COLO668 (cell line): ENCODE data around the gene ZFYVE19.

Experiments used
- DNase-seq: peaks from one replicate; lab custom pipeline; 2025; ENCODE audit not compliant: unreplicated experiment; lab: John Stamatoyannopoulos, UW

The ZFYVE19 gene, protein sequence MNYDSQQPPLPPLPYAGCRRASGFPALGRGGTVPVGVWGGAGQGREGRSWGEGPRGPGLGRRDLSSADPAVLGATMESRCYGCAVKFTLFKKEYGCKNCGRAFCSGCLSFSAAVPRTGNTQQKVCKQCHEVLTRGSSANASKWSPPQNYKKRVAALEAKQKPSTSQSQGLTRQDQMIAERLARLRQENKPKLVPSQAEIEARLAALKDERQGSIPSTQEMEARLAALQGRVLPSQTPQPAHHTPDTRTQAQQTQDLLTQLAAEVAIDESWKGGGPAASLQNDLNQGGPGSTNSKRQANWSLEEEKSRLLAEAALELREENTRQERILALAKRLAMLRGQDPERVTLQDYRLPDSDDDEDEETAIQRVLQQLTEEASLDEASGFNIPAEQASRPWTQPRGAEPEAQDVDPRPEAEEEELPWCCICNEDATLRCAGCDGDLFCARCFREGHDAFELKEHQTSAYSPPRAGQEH

DNA sequence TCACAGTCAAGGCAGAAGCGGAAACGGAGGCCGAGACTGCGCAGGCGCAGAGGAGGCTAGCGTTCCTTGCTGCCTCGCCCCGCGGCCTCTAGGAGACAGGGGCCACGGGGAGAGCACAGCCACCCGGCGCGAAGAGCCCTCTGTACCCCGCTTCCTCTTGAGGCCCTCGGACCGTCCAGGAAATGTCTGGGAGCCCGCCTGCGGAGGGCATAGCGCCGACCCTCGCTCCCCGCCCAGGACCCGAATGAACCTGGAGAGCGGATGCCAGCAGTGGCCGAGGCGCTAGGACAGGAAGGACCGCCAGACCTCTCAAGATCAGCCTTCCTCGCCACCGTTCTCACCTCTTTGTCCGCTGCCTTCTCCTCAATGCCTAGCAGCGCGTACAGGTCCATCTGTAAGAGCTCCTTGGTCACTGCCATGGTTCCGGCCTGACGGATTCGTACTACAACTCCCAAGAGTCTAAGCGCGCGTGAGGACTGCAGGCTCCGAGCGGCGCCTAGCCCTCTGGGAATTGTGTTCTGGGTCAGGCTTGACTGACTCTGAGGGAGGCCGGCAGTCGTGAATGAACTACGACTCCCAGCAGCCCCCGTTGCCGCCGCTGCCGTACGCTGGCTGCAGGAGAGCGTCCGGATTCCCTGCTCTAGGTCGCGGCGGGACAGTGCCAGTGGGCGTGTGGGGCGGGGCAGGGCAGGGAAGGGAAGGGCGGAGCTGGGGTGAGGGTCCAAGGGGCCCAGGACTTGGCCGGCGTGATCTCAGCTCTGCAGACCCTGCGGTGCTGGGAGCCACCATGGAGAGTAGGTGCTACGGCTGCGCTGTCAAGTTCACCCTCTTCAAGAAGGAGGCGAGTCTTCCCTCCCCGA, at the start of gene ZFYVE19, which contains the start of gene DNAJC17:
ZFYVE19 (plus strand) TSS at position 62 of the 860 bp plus-strand sequence; CDS start at position 563, 501 bp downstream.
DNAJC17 (minus strand) TSS at position 446 of the 860 bp plus-strand sequence; CDS start at position 419, 27 bp downstream.
- peak; percentile 96 for DNase-seq

DNA sequence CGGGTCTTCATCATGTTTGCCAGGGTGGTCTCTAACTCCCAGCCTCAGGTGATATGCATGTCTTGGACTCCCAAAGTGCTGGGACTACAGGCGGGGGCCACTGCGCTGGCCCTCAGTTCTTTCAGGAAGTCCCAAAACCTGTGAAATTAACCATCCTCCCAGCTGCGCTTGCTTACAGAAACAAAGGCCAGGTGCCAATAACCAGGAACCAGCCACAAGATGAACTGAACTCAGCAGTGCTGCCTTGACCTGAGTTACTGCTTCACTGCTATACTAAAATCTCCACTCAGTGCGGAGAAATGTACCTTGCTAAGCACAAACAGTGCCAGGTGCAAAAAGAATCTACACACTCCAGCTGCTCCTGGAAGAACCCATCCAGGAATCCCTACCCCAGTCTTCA, 46.9 kb upstream of the ZFYVE19 start:
- no peak for DNase-seq

DNA sequence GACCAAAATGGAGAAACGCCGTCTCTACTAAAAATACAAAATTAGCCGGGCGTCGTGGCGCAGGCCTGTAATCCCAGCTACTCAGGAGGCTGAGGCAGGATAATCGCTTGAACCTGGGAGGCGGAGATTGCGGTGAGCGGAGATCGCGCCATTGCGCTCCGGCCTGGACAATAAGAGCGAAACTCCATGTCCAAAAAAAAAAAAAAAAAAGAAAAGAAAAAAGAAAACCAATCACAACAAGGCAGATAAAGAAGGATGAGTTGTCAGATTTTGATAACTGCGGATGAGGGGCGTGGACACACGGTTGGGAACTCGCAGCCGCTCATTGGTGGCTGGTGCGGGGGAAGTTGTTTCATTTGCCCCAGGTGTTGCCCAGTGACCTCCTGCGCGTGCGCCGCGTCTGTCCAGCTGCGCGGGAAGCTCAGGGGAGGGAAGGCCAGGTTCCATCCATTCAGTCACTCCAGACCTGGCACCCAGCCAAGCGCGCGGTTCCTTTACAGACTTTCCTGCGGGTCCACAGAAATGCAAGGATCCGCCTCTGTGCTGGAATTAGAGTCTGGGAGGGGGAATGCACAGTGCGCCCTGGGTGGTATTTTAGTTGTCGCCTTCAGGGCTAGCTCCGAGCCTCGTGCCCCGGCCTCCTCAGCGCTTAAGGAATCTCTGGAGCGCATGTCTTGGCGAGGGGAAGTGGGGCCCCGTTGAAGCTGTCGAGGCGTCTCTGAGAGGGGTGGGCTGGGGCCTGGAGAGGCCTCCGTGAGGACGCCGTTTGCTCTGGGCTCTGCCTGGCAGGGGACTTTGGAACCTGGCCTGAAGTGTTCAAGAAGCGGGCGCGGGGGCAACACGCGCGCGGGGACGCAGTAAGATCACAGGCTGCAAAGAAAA, 43.7 kb upstream of the ZFYVE19 start:
- peak; percentile 96 for DNase-seq

DNA sequence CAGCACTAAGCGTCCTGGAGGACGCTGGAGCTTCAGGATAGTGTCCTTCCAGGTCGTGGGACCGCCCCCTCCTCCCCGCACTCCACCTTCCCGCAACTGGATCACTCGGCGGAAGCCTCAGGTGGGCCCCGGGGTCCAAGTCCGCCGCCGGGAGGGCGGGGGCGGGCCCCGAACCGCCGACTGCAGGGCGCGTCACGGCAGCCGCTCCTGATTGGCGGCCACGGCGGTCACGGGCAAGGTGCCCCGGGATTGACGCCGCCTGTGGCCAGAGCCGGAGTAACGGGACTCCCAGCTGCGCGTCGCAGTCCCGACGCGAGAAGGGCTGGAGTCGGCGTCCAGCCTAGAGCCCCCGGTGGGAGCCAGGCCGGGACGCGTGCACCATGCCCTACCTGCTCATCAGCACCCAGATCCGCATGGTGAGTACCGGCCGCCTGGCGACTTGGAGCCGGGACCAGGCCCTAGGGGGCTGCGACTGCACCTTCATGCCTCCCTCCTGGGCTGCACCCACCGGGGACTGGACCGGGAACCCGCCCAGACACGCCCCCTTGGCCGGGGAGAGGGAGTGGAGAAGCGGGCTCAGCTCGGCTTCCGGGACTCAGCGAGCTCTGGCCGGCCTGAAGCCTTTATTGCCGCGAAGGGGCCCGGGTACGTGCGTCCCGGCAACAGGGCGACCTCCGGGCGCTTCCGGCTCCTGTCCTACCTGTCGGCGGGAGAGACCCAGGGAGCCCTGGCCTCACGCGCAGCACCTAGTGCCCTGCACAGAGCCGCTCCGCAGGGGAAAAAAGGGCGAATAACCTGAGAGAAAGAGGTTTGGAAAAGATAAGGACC, 42.9 kb upstream of the ZFYVE19 start, which contains the start of gene GCHFR:
GCHFR (plus strand) TSS at position 268 of the 828 bp plus-strand sequence; CDS start at position 381, 113 bp downstream.
- DNase-seq: peak; percentile 85

DNA sequence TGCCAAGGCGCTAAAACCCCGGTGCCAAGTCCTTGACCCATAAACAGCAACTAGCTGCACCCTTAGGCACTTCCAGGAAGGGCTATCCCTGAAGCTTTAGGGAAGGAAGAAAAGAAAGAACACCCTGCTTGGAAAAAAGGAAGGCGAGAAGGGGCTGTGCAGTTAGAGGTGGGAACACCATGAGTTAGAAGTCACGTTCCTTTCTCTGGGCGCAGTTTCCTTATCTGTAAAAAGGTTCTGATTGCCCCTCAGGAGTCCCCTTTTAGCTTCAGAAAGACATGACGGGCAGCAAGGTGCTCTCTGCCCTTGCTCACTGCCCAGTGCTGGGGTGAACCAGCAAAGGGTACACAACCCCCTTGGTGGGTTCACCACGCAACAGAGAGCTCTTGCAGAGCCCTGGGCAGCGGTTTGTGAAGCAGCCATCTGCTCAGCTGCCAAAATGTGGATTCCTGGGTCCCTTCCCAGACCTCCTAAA, 42.2 kb upstream of the ZFYVE19 start:
- no peak for DNase-seq

DNA sequence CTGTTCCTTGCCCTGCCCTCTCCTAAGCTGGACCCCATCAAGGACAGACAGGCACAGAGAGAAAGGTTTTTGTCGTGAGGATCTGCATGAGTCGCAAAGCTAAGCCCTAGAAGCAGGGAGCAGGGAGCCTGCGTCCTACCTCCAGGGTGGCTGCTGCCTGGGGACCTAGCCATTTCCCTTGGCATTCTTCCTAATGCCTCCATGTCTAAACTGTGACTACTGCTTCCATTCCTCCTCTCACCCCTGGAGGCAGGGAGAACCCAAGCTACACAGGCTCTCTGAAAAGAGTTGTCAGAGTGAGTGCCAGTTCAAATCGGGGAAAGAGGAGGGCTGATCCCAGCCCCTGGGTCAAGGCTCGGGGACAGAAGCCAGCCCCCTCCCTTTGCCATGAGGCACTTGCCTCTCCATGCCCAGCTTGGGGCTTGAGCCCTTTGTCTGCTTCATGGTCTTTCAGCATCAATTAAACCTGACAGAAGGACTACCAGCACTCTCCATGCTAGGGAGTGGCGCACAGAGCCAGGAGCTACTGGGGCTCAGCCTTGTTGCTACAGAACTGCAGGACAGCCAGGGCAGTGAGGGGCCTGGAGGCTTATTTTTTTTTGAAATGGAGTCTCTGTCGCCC, 40.6 kb upstream of the ZFYVE19 start:
- no peak for DNase-seq

DNA sequence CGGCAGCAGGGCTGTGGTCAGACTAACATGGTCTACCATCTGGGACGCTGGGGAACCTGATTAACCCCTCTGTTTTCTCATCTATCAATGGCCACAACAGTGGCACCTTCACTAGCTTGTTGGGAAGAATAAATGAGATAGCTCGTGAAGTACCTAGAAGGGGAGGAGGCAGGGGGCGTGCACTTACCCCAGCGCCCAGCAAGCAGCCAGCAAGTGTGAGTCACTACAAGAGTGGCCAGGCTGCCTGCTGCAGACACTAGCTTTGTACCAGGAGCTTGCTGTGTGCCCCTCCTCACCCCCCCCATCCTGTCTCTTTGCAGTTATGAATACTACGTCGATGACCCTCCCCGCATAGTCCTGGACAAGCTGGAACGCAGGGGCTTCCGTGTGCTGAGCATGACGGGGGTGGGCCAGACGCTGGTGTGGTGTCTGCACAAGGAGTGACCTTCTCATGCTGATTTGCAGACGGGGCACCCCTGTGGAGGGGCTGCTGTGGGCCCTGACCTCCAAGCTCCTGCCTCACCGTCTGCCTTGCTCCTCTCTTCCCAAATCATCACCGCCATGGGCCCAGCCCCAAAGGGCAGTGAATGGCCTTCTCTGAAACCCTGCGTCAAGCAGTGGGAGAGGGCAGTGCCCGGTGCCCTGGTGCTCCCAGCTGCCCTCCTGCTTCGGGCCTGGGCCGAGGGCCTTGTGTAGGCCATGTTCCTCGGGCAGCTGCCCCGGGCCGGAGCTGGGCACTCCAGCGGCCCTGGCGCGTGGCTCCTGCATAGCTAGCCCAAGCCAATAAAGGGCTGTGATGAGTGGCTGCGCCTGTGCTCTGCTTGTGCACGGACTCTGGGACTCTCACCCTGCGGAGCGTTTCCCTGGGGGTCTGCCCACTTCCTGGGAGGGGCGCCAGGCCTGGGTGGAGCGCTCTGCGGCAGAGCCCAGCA, 39.7 kb upstream of the ZFYVE19 start:
- DNase-seq: no peak

DNA sequence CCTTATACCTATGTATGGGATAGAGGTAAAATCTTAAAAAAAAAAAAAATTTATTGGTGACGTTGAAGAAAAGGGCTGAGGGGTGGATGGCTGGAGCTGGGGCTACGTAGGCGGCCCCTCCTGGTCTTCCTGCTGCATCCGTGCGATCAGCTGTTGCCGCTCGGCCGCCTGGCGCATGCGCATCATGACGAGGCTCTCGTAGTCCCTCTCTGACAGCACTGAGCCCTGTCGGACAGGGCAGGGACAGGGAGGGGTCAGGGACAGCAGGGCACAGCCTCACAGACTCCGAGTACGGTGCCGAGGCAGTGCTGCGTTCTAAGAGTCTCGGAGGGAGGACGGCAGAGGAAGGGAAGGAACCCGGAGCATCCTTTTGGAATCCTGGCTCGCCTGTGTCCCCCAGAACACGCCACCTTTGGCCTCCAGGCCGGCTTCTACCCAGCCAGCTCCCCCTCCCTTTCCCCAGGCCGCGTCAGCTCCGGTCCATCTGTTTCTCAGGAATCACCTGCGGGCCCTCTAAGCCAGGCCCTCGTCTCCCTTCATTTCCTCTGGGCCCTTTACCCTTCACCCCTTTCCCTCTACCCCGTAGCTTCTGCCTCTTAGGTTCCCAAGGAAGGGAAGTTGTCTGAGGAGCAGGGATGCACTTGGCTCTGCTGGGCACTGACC, 38.9 kb upstream of the ZFYVE19 start:
- no peak for DNase-seq

DNA sequence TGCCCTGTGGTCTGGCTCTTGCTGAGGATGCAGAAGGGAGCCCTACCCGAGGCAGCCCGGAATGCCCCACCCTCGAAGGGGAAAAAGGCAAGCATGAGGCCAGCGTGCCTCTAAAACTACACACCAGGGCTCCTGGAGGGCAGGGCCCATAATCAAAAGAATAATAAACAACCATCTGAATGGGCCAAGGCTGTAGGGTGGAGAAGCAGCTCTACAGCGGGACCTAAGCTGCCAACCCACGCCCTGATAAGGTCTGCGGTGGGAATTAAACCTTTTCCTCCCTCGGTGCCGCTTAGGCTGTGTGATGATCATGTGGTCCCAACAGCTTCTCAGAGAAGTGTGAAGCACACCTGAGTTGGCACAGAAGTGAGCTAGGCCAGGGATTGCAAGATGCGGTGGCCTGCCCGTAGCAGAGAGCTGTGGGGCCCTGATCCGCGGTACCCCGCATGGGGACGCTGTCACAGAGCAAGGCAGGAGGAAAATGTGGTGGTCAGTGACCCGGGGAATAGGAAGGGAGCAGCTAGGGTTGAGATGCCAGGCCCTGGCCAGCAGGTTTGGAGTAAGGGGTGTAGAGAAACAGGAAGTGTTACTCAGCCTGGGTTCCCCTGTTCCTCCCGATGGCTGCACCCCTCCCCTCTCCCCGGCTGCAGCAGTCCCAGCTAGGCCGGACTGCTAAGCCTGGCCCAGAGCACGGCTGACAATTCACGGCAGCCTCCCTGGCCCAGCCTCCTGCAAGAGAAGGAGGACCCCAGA, 38.2 kb upstream of the ZFYVE19 start:
- no peak for DNase-seq

DNA sequence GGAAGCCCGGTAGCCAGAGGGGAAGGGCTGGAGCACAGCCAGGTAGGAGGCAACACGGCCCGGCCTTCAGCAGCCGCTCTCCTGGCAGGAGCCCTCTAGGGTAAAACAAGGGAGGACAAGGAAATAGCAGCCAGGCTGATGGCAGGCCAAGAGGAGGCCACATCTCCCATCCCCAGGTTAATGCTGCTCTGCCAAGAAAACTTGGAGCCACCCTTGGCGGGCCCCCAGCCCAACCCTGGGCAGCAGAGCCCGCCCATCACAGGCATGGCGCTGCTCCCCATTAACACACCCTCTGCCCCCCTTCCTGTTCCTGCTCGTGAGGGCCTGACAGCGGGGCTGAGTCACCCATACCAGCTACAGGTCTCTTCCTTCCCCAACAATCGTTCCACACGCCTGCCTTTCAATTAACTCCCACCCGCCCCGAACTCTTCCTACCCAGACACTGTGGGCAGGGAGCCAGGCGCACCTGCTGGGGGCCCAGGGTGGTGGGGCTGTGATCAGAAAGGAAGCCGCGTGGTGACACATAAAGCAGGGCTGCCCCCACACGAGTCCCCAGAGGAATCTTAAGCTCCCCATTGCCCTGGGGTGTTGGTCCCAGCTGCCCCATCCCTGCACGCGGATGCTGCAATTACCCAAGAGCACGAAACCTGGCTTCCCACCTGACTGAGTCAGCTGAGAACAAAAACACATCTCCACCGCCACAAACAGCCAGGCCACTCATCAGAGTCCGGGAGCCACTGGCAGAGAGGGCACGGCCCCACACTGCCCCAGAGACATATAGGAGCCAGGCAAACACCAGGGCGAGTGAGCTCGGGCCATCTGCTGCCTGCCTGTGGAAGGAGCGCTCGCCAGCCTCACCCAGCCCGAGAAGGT, 37.4 kb upstream of the ZFYVE19 start, which contains the start of gene C15orf62:
C15orf62 (plus strand) TSS at position 707 of the 873 bp plus-strand sequence. CDS start 516 bp downstream, outside the sequence.
- DNase-seq: peak; percentile 86

DNA sequence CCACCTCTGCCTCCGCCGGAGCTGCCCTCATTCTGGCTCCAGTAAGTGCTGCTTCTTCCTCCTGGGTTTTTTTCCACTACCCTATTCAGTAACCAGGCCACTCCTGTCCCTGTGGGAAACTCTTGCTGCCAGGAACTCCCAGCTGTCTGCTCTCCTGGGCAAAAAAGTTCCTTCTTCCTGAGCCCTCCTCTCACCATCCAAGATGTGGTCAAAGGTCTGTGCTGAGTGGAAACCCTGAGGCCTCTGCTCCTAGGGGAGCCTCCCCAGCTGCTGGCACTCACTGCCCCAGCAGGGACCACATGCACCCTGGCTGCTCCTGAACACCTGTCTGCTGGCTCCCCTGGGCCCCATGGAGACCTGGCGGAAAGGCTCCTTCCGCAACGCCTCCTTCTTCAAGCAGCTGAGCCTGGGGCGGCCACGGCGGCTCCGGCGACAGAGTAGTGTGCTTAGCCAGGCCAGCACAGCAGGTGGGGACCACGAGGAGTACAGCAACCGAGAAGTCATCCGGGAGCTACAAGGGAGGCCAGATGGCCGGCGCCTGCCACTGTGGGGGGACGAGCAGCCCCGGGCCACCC, 36.7 kb upstream of the ZFYVE19 start:
- peak; percentile 68 for DNase-seq

DNA sequence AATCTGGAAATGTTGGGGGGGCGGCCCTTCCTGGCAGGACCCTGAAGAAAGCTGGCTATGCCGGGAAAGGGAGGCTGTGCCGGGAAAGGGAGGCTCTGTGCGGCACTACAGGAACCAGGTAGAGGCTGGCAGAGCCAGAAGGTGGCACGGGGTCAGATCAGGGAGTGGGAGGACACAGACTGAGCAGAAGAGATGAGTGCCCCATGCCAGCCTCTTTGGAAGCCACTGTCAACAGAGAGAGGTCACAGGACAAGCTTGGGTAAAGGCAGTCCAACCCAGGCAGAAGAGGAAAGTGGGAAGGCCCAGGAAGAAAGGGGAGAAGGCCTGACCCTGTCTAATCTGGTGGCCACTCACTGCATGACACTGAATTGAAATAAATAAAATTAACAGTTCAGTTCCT, 35.6 kb upstream of the ZFYVE19 start:
- no peak for DNase-seq

DNA sequence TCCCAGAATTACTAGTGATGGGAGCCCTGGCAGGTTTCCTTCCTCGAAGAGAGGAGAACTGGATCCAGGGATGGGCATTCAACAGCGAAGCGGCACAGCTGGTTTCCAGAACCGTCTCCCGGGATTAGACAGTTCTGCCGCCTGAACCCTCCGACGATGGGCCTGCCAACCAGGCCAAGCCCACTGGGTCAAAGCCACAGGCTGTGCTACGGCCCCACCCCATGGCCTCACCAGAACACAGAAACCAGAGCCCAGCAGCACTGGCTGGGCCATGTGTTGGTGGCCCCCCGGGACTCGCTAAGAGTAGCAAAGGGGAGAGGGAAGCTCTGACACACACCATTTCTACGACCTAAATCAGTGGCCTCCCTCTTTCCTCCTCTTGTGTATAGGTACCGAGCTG, 34.9 kb upstream of the ZFYVE19 start:
- DNase-seq: no peak

DNA sequence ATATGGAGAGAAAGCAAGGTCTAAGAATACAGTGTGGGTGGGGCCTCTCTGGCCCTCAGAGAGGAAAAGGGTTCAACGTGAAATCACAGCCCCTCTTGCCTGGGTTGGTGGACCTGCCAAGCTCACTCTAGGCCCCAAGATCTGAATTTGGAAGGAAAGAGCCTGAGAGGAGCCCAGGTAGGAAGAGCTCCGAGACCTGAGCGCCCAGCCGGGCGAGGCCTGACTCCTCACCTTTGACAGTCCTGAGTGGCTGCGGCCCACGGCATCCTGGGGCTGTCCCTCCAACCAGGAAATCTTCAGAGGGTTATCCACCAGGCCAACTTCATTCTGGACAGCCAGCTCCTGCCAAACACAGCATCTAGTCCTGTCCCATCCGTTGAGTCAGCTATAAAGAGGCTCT, 33.4 kb upstream of the ZFYVE19 start:
- DNase-seq: no peak

DNA sequence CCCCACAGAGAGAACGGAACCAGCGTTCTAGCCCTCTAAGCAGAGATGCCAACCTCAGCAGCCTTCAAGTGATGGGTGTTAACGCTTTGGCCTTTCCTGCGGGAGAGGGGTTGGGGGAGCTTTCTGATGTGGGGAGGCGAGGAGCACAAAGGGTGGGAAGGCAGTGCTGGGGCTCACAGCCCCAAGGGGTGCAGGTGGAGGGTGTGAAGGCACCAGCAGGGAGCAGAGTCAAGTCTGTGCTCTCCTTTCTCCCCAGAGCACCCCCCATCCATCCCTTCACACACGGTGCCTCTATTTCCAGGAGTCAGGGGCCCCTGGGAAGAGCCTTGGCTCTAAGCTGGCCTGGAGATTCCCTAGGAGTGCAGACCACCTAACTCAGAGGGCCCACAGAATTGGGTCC, 33.0 kb upstream of the ZFYVE19 start:
- no peak for DNase-seq
